K562 (cell line): ENCODE measurements around the gene HBP1. TPM values are rescaled to one million over a fixed set of nuclear protein-coding genes. Genes with fewer than 3 reads are reported as not detected.

Source experiments
- ARID3B ChIP-seq: fragments of 250-450 bp; sonication (Bioruptor Pico); IDR thresholded peaks from 2 replicates; pipeline ENCODE4 v1.4.0; 2020; ENCODE audit warnings: borderline replicate concordance
- EGR1 ChIP-seq: fragments of 450-650 bp; conservative IDR thresholded peaks from 2 replicates; pipeline ENCODE4 v1.6.1; 2017; ENCODE audit warnings: mild to moderate bottlenecking
- FUS ChIP-seq: fragments of 200-400 bp; formaldehyde crosslinking; optimal IDR thresholded peaks from 2 replicates; pipeline ENCODE3; 2017; ENCODE audit warnings: low read depth, low read length
- GATA2 ChIP-seq: sonication (generic); formaldehyde crosslinking; IDR thresholded peaks from 2 replicates; pipeline ENCODE4 v1.4.0; 2020; ENCODE audit warnings: mild to moderate bottlenecking, missing genetic modification reagents
- HDAC6 ChIP-seq: IDR thresholded peaks from 2 replicates; pipeline ENCODE4 v1.6.1; 2012; ENCODE audit warnings: low read depth, mild to moderate bottlenecking, control low read depth, inconsistent platforms, low read length, moderate library complexity
- HIVEP1 ChIP-seq: fragments of 250-450 bp; sonication (Bioruptor Pico); IDR thresholded peaks from 2 replicates; pipeline ENCODE4 v1.4.0; 2020; ENCODE audit warnings: mild to moderate bottlenecking
- ILK ChIP-seq: fragments of 450-650 bp; IDR thresholded peaks from 2 replicates; pipeline ENCODE4 v1.6.1; 2016; ENCODE audit warnings: missing genetic modification characterization, low read depth, mild to moderate bottlenecking, missing compliant biosample characterization, moderate library complexity, borderline replicate concordance
- LEF1 ChIP-seq: fragments of 450-650 bp; IDR thresholded peaks from 2 replicates; pipeline ENCODE4 v1.6.1; 2016; ENCODE audit warnings: mild to moderate bottlenecking
- PHB ChIP-seq: fragments of 250-450 bp; sonication (Bioruptor Pico); IDR thresholded peaks from 2 replicates; pipeline ENCODE4 v1.5.0; 2021
- POLR2AphosphoS5 ChIP-seq: IDR thresholded peaks from 2 replicates; pipeline ENCODE4 v1.6.1; 2011; ENCODE audit warnings: mild to moderate bottlenecking, low read depth, low read length, moderate library complexity; ENCODE audit not compliant: control insufficient read depth, insufficient read depth
- RCOR1 ChIP-seq, 2 experiments: IDR thresholded peaks; 2 replicates each; pipeline ENCODE4 v1.6.1; 2012; ENCODE audit warnings: low read depth in 2 of 2, low read length in 2 of 2, borderline replicate concordance in 1 of 2, improper control_type of control experiment in 1 of 2
- SIN3A ChIP-seq, 2 experiments: fragments of 150-350 bp in 1 of 2; IDR thresholded peaks; 2 replicates each; pipeline ENCODE4 v1.6.1; 2011 to 2016; ENCODE audit warnings: borderline replicate concordance in 2 of 2, low read depth in 2 of 2, low read length in 2 of 2, mild to moderate bottlenecking in 2 of 2, moderate library complexity in 2 of 2; ENCODE audit not compliant: control insufficient read depth in 1 of 2
- SIX5 ChIP-seq, 2 experiments: IDR thresholded peaks; 2 replicates each; pipeline ENCODE4 v1.6.1; 2011; ENCODE audit warnings: low read length in 2 of 2, borderline replicate concordance in 1 of 2, low read depth in 1 of 2, mild to moderate bottlenecking in 1 of 2, moderate library complexity in 1 of 2; ENCODE audit not compliant: insufficient read depth in 1 of 2
- STAT5B ChIP-seq: fragments of 250-450 bp; sonication (Bioruptor Pico); IDR thresholded peaks from 2 replicates; pipeline ENCODE4 v1.8.0; 2021; ENCODE audit warnings: mild to moderate bottlenecking, inconsistent platforms
- ZFP1 ChIP-seq: fragments of 450-650 bp; formaldehyde crosslinking; IDR thresholded peaks from 2 replicates; pipeline ENCODE4 v1.4.0; 2020; ENCODE audit warnings: mild to moderate bottlenecking, mixed read lengths
- polyA plus RNA-seq, 8 experiments: library from polyadenylated mRNA; depleted of rRNA in 4 of 8; stranded (reverse) in 5 of 8; unstranded in 3 of 8; fragments of >200 nt; fragmentation: Nextera tagmentation in 2 of 8; fragmentation: Illumina TruSeq in 1 of 8; extraction: Ambion mirVana in 2 of 8; extraction: Trizol in 1 of 8; gene quantifications; 2 replicates each; pipeline versions ENCODE4 v1.2.1 to v1.2.3, GENCODE V29; 2011 to 2014; ENCODE audit warnings: inconsistent platforms in 1 of 8, missing spikeins in 1 of 8
- total RNA-seq, 7 experiments: library from RNA; depleted of rRNA in 6 of 7; stranded (reverse); fragments of >200 nt in 6 of 7; fragmentation: Illumina TruSeq in 2 of 7; extraction: Trizol in 2 of 7; gene quantifications; 2 replicates each; pipeline versions ENCODE4 v1.2.1 to v1.2.3, GENCODE V29; 2011 to 2021; ENCODE audit warnings: low replicate concordance in 1 of 7
- TF ChIP-seq, protein P1 (sequence below): sonication (generic); formaldehyde crosslinking; IDR thresholded peaks from 2 replicates; pipeline ENCODE4 v1.5.0; 2020; ENCODE audit warnings: missing genetic modification reagents
- TF ChIP-seq, protein P2 (sequence below): sonication (generic); formaldehyde crosslinking; IDR thresholded peaks from 2 replicates; pipeline ENCODE4 v1.8.0; 2022; ENCODE audit warnings: mild to moderate bottlenecking, missing genetic modification reagents, borderline replicate concordance
- TF ChIP-seq, protein P3 (sequence below): fragments of 450-650 bp; conservative IDR thresholded peaks from 2 replicates; pipeline ENCODE4 v1.6.1; 2016; ENCODE audit warnings: missing genetic modification characterization, low read depth, mild to moderate bottlenecking, missing compliant biosample characterization, moderate library complexity
- TF ChIP-seq, protein P4 (sequence below): sonication (generic); formaldehyde crosslinking; IDR thresholded peaks from 2 replicates; pipeline ENCODE4 v1.8.1; 2023; ENCODE audit warnings: mild to moderate bottlenecking, missing genetic modification reagents

The HBP1 gene
- total and polyA plus RNA-seq, 9 of the 15 experiments (the other 6 are each of a cell fraction or from before 2014, with no cell fraction given) = 18.7 to 59.9 (median 27.0) TPM

DNA sequence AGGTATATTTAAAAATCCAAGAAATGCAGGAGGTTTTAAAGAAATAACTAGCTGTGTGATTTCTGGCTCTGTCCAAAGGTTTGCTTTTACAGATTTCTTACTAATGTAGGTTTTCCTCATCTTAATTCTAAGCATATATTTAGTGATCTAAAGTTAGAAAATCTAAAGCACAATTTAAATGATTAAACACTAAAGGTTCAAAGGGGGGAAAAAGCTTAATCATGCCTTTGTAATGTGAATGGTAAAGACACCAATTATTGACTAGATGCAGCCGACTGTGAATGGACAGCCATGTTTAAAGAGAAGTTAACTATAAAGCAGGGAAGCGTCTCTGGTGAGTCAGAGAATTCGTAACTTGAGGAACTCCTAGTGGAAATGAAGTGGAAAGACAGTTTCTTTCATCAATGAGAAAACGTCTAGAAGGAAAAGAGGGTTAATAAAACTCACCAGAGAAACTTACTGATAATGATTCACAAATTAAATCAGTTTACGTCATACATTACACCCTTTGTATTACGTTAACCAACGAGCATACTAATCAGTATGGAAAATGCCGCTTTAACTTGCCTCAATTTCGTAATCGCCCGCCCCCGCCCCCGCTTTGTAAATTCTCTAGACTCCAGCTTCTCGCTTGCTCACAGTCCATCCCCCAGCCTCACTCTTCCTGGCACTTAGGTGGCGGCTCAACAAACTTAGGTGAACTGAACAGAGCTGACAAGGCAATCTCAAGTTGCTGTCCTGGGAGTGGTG lies 1.1 kb upstream of the HBP1 start (continued):
- TF ChIP-seq HDAC6 (no peak), SIN3A (IDR thresholded peaks at IDR 0.05; ENCODE audit: borderline replicate concordance in 2 of 2, control insufficient read depth in 1 of 2, low read depth in 2 of 2, low read length in 2 of 2) (peak in 1 of 2 experiments; percentile 62; a peak in 2 of 4 replicates), ILK (tag) (no peak), POLR2AphosphoS5 (peak; percentile 85), PHB (no peak), ZFP1 (CRISPR knock-in tag) (no peak), ARID3B (no peak), FUS (no peak), SIX5 (IDR thresholded peaks at IDR 0.05; ENCODE audit: borderline replicate concordance in 1 of 2, insufficient read depth in 1 of 2, low read depth in 1 of 2, low read length in 2 of 2) (no peak), STAT5B (CRISPR knock-in tag) (no peak), HIVEP1 (CRISPR knock-in tag) (no peak), GATA2 (CRISPR knock-in tag) (no peak), RCOR1 (IDR thresholded peaks at IDR 0.05; ENCODE audit: borderline replicate concordance in 1 of 2, low read depth in 2 of 2, low read length in 2 of 2) (peak in 1 of 2 experiments; percentile 2; a peak in 1 of 4 replicates), EGR1 (peak; percentile 99), LEF1 (peak; percentile 77)
- TF ChIP-seq, protein P1, sequence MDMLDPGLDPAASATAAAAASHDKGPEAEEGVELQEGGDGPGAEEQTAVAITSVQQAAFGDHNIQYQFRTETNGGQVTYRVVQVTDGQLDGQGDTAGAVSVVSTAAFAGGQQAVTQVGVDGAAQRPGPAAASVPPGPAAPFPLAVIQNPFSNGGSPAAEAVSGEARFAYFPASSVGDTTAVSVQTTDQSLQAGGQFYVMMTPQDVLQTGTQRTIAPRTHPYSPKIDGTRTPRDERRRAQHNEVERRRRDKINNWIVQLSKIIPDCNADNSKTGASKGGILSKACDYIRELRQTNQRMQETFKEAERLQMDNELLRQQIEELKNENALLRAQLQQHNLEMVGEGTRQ = no peak
- TF ChIP-seq, protein P2, sequence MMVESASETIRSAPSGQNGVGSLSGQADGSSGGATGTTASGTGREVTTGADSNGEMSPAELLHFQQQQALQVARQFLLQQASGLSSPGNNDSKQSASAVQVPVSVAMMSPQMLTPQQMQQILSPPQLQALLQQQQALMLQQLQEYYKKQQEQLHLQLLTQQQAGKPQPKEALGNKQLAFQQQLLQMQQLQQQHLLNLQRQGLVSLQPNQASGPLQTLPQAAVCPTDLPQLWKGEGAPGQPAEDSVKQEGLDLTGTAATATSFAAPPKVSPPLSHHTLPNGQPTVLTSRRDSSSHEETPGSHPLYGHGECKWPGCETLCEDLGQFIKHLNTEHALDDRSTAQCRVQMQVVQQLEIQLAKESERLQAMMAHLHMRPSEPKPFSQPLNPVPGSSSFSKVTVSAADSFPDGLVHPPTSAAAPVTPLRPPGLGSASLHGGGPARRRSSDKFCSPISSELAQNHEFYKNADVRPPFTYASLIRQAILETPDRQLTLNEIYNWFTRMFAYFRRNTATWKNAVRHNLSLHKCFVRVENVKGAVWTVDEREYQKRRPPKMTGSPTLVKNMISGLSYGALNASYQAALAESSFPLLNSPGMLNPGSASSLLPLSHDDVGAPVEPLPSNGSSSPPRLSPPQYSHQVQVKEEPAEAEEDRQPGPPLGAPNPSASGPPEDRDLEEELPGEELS (CRISPR knock-in tag) = no peak
- TF ChIP-seq, protein P3, sequence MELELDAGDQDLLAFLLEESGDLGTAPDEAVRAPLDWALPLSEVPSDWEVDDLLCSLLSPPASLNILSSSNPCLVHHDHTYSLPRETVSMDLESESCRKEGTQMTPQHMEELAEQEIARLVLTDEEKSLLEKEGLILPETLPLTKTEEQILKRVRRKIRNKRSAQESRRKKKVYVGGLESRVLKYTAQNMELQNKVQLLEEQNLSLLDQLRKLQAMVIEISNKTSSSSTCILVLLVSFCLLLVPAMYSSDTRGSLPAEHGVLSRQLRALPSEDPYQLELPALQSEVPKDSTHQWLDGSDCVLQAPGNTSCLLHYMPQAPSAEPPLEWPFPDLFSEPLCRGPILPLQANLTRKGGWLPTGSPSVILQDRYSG (tag) = 0 out of 2 replicates have a peak, but pooled peaks have one; percentile 48
- TF ChIP-seq, protein P4, sequence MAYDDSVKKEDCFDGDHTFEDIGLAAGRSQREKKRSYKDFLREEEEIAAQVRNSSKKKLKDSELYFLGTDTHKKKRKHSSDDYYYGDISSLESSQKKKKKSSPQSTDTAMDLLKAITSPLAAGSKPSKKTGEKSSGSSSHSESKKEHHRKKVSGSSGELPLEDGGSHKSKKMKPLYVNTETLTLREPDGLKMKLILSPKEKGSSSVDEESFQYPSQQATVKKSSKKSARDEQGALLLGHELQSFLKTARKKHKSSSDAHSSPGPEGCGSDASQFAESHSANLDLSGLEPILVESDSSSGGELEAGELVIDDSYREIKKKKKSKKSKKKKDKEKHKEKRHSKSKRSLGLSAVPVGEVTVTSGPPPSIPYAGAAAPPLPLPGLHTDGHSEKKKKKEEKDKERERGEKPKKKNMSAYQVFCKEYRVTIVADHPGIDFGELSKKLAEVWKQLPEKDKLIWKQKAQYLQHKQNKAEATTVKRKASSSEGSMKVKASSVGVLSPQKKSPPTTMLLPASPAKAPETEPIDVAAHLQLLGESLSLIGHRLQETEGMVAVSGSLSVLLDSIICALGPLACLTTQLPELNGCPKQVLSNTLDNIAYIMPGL (CRISPR knock-in tag) = 0 out of 2 replicates have a peak, but pooled peaks have one; percentile 54
